Frontal cortex (tissue), 4 donors: ENCODE measurements around the gene B9D2. TPM values are rescaled to one million over a fixed set of nuclear protein-coding genes. Genes with fewer than 3 reads are reported as not detected.

Experiments used
- DNase-seq, 2 donors: peaks; one replicate each; pipeline ENCODE4 v3.0.0; 2012; ENCODE audit warnings: low spot score in 2 of 2
- FAIRE-seq: peaks from 2 replicates; lab custom pipeline; 2012; peaks lifted over from hg19 to GRCh38; lab: Jason Lieb, UNC
- total RNA-seq: library from RNA; depleted of rRNA; stranded (reverse); fragments of >200 nt; gene quantifications from one replicate; pipeline ENCODE4 v1.2.3, GENCODE V29; 2014
- donor health status: control.
- donor health status: control.
- donor health status: control.

B9D2 gene
- total RNA-seq, 1 donor from 2014 or later = 5.3 TPM

DNA sequence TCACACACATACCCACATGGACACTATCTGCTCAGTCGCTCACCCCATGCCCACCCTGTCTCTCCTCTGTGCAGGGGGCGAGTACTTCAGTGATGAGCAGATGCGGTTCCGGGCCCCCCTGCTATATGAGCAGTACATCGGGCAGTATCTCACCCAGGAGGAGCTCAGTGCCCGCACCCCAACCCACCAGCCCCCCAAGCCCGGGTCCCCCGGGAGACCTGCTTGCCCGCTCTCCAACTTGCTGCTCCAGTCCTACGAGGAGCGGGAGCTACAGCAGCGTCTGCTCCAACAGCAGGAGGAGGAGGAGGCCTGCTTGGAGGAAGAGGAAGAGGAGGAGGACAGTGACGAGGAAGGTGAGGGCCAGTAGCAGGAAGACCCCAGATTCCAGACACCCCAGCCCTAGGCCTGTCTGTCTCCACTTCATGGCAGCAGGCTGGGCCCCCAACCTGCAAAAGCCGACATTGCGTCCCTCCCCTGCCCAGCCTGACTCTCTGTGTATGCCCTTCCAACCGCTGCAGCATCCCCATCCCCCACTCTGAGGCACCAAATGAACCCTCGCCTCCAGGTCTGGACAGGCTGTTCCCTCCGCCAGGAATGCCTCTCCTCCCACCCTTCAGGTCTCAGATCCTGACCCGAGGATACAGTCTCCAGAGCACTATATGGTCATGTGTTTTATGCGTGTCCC lies 44.3 kb downstream of the B9D2 start:
- FAIRE-seq (no peak), DNase-seq (no peak)

GRCh38 chr19:41318696-41319499 lies 45.1 kb downstream of the B9D2 start:
- DNase-seq (no peak), FAIRE-seq (no peak)

DNA sequence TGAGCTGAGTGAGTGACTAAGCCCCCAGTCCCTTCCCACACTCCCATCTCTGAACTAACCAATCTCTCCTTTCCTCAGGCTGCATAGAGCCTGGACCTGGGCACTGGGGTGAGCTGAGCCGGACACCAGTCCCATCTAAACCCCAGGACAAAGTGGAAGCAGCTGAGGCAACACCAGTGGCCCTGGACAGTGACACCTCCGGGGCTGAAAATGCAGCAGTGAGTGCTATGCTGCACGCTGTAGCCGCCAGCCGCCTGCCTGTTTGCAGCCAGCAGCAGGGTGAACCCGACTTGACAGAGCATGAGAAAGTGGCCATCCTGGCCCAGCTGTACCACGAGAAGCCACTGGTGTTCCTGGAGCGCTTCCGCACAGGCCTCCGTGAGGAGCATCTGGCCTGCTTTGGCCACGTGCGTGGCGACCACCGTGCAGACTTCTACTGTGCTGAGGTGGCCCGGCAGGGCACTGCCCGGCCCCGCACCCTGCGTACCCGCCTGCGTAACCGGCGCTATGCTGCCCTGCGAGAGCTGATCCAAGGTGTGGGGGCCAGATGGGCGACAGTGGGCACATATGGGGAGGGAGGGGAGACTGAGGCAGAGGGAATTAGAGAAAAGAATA lies 47.5 kb downstream of the B9D2 start:
- DNase-seq (no peak), FAIRE-seq (no peak)

- DNase-seq (no peak), FAIRE-seq (no peak)
Observed at GRCh38 chr19:41311613-41312012, 52.3 kb downstream of the B9D2 start.

DNA sequence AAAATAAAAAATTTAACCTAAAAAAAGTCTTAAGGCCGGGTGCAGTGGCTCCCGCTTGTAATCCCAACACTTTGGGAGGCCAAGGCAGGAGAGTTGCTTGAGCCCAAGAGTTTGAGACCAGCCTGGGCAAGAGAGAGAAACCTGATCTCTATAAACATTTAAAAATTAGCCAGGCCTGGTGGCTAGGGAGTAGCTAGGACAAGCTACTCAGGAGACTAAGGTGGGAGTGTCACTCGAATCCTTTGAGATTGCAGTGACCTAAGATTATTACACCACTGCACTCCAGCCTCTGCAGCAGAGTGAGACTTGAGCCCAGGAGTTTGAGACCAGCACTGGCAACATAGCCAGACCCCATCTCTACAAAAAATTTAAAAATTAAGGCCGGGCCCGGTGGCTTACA lies 52.9 kb downstream of the B9D2 start:
- DNase-seq (no peak), FAIRE-seq (no peak)

DNA sequence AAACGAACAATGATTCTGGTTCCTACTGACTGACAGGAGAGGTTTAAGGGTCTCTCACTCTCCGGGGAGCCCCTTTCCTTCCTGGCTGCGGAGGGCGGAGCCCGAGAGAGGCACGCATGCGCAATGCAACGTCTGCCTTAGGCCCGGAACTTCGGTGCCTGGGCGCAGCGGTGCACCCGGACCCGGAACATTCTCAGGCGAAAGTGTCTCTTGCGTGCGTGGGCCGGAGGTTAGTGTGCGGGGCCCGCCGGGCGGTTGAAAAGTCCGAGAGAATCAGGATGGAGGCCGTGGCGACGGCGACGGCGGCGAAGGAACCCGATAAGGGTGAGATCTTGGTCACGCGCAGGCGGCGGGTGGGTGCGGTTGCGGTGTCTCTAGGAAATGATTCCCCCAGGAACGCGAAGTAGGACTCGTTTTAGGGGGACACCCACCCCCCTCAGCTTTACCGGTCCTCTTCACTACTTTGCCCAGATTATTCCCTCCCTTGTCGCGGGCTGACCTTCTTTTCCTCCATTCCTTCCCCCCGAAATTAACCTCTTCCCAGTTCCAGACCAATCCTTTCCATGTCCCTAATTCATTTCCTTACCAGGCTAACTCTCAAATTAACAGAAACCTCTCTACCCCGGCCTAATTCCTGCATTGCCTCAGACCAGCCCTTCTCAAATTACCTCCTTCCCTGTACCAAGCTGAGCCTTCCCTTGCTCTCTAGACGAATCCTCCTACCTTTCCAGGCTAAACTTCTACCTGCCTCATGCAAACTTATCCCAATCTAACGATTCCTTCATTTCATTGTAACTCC lies 53.7 kb downstream of the B9D2 start, which contains the start of gene CCDC97:
TSS of gene CCDC97 (plus strand) at position 140 of the 799 bp plus-strand sequence. CDS start at position 279, 139 bp downstream.
- FAIRE-seq = no peak
- peak; percentile 87 to 88 for DNase-seq

- DNase-seq (no peak), FAIRE-seq (no peak)
Observed at GRCh38 chr19:41309180-41310032, 54.5 kb downstream of the B9D2 start.

DNA sequence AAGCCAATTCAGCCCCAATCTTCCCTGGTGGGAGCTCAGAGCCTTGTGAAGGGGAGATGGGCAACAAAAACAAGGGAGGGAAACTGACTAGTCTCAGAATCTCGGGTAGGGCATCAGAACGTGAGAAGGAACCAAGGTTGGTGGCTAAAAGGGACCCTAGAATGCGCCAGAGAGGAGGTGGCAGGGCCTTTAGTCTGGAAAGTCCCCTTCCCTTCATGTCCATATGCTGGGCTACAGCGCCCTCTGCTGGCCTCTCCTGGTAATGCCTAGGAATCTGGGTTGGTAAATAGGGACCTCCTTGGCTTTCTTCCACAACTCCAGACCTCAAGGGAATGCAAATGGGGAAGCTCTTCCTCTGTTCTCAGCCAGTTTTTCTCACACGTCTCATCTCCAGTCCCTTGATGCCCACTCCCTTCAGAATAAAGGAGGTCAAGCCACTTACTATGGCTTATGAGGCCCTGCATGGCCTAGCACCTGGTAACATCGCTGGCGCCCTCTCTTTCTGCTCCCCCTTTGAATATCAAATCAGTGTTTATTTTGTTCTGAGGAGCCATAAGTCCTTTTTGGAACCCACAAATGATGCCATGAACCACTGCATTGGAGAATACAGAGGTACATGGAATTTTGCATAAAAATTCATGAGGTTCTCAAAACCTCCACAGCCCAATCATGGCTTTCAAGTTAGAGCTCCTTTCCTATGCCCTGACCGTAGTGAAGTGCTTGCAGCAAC lies 55.3 kb downstream of the B9D2 start:
- FAIRE-seq (no peak), DNase-seq (peak; percentile 78 to 80)

- no peak for FAIRE-seq
Observed at GRCh38 chr19:41307954-41308449, 55.9 kb downstream of the B9D2 start.

DNA sequence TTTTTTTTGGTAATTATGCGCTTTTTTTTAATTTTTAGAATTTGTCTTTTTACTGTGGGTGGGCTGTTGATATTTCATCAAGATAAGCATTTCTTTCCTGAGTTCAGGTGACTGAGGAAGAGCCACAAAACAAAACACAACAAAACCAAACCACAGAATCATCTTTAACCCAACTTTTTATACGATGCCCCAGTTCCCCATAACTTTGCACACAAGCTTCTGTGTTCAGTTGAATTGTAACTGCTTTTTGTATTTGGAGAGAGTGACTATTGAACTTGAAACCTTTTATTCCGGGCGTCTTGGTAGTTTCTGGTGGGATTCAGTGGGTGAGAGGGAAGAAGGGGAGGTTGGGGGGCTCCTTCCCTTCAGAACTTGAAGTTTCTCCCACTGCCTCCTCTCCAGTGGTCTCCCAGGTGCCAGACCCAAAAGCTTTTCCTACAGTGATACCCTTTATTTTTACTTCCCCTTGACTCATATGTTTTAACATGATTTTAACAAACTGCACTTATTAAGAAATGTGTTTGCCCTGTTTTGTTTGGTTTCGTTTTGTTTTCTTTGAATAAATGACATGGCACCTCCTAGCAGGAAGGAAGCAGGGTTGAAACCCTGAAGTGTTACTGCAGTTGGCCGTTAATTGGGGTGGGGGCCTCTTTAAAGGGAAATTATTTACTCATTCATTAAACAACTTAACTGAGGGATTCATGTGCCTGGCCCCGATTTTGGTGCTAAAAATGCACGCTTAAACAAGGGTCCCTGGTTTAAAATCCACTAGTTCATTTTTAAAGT lies 56.7 kb downstream of the B9D2 start:
- FAIRE-seq = no peak
- DNase-seq = no peak

More at GRCh38 chr19:41307954-41308449, 55.9 kb downstream of the B9D2 start:
- DNase-seq = no peak

DNA sequence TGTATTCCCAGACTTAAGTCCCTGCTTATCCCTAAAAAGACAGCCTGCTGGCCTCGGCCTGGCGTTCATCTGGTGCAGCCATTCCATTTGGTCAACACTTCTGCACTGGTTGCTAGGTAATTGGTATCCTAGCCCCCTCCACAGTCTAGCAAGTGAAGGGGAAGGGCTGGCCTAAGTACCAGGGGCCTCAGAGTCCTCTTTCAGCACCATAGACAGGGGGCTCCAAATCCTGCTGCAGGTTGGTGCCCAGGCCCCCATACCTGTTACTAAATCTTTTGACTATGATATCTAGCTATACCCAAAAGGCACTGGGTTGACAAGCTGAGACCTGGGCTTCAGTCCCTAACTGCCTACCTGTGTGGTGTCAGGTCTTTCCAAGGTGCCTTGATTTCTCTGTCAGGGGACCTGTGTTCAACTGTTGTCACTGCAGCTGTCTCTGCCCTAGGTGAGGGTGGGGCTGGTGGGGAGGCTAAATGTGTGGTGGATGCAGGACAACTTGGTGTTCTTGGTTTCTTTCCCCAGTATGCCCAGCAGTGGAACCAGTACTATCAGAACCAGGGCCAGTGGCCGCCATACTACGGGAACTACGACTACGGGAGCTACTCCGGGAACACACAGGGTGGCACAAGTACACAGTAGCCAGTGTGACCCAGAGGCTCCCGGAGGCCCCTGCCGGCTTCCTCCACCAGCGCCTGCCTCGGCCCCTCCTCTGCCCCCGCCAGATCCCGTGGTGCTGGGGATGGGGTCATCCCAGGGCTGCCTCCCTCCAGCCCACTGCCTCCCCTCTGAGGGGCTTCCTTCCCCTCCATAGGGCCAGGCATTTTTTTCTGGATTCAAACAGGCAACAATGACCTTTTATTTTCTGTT lies 57.8 kb downstream of the B9D2 start:
- FAIRE-seq (no peak), DNase-seq (no peak)

DNA sequence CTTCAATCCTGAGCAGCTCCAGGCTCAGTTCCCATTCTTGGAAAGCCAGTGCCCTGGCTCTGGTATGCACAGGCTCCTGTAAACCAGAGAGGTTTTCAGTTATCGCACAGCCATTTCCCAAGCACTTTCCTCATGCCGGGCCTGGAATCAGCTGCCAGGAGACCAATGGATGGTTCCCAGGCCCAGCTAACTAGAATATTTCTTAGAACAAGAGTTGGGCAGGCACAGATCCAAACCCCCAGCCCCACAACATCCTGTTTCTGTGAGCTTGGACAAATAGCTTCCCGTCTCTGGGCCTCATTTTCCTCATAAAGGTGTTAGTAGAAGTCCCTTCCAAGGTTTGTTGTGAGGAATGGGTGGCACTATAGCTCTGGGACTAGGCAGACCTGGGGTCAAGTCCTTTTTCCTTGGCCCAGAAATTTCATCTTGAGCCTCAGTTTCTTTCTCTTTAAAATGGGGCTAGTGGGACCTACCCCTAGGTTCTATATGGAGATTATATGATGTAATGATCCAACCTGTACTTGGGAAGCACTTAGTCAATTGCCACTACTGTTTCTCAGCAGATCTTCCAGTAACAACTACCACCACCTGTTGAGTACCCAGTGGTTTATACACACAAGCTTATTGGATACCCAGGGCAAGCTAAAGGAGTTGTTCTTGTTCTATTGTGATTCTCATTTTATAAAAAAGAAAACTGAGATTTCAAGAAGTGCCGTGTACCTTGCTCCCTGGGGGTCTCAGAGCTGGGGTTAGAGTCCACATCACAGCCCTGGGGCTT lies 59.1 kb downstream of the B9D2 start:
- no peak for FAIRE-seq
- no peak for DNase-seq
